GM23248 (cell line): ENCODE measurements around the gene RAB30. TPM values are rescaled to one million over a fixed set of nuclear protein-coding genes. Genes with fewer than 3 reads are reported as not detected.

Experiments used
- DNase-seq: peaks from one replicate; pipeline ENCODE4 v3.0.0-alpha.2; 2015
- H2AFZ ChIP-seq: fragments of 200-600 bp; sonication (generic); 2 replicates; pipeline ENCODE4 v1.6.1; 2016; ENCODE audit warnings: antibody characterized with exemption
- H3F3A ChIP-seq: fragments of 200-600 bp; sonication (generic); 2 replicates; pipeline ENCODE4 v1.6.1; 2016; ENCODE audit warnings: mild to moderate bottlenecking, antibody characterized with exemption, mixed run types; ENCODE audit not compliant: insufficient read depth
- H3K27ac ChIP-seq: fragments of 200-600 bp; sonication (generic); 2 replicates; pipeline ENCODE4 v1.5.1; 2016; ENCODE audit warnings: mild to moderate bottlenecking
- H3K27me3 ChIP-seq: fragments of 200-600 bp; sonication (generic); replicated peaks from 2 replicates; pipeline ENCODE4 v1.6.1; 2016; ENCODE audit warnings: mild to moderate bottlenecking; ENCODE audit not compliant: insufficient read depth
- H3K36me3 ChIP-seq: fragments of 200-600 bp; sonication (generic); 2 replicates; pipeline ENCODE4 v1.6.1; 2016; ENCODE audit warnings: low read depth, mild to moderate bottlenecking
- H3K4me1 ChIP-seq: fragments of 200-600 bp; sonication (generic); 2 replicates; pipeline ENCODE4 v1.6.1; 2016; ENCODE audit warnings: mild to moderate bottlenecking; ENCODE audit not compliant: insufficient read depth
- H3K4me2 ChIP-seq: fragments of 200-600 bp; sonication (generic); one replicate; pipeline ENCODE4 v1.6.1; 2016; ENCODE audit warnings: mild to moderate bottlenecking; ENCODE audit not compliant: unreplicated experiment
- H3K4me3 ChIP-seq: fragments of 200-600 bp; sonication (generic); 2 replicates; pipeline ENCODE4 v1.5.1; 2016; ENCODE audit warnings: mild to moderate bottlenecking
- H3K79me2 ChIP-seq: fragments of 200-600 bp; sonication (generic); 2 replicates; pipeline ENCODE4 v1.6.1; 2016; ENCODE audit warnings: mild to moderate bottlenecking; ENCODE audit not compliant: insufficient read depth
- H3K9ac ChIP-seq: fragments of 200-600 bp; sonication (generic); 2 replicates; pipeline ENCODE4 v1.6.1; 2016; ENCODE audit warnings: mild to moderate bottlenecking
- H3K9me2 ChIP-seq: fragments of 200-600 bp; sonication (generic); 2 replicates; pipeline ENCODE4 v1.6.1; 2016; ENCODE audit warnings: mixed run types, mild to moderate bottlenecking, moderate library complexity; ENCODE audit not compliant: insufficient read depth
- H3K9me3 ChIP-seq: fragments of 200-600 bp; sonication (generic); one replicate; pipeline ENCODE4 v1.6.1; 2017; ENCODE audit warnings: low read depth
- H4K20me1 ChIP-seq: fragments of 200-600 bp; sonication (generic); 2 replicates; pipeline ENCODE4 v1.6.0; 2016; ENCODE audit not compliant: insufficient read depth
- EZH2 ChIP-seq: fragments of 200-600 bp; sonication (generic); IDR thresholded peaks from 2 replicates; pipeline ENCODE4 v1.6.1; 2018; ENCODE audit warnings: antibody characterized with exemption, mild to moderate bottlenecking; ENCODE audit not compliant: insufficient read depth, poor library complexity, severe bottlenecking
- EZH2phosphoT487 ChIP-seq: fragments of 200-600 bp; sonication (generic); IDR thresholded peaks from 2 replicates; pipeline ENCODE4 v1.6.1; 2018; ENCODE audit warnings: antibody characterized with exemption, moderate library complexity, mild to moderate bottlenecking, low read depth; ENCODE audit not compliant: insufficient read depth
- WGBS, 2 experiments: methylation state at CpG; one replicate each; pipeline ENCODE4 v1.1.6; 2015 to 2017; ENCODE audit warnings: low lambda C conversion rate in 2 of 2, low coverage in 1 of 2; ENCODE audit errors: missing lambda C conversion rate in 2 of 2; 5-methylcytosine and 5-hydroxymethylcytosine counted together
- in situ Hi-C: fragments of 300-500 bp; cut with MboI; formaldehyde crosslinking; loops from 2 replicates; pipeline ENCODE4 v1.15.0; 2020
- polyA plus RNA-seq: library from polyadenylated mRNA; unstranded; fragments of >200 nt; fragmentation: Nextera tagmentation; extraction: Ambion mirVana; gene quantifications from 2 replicates; pipeline ENCODE4 v1.2.1, GENCODE V29; 2016
- total RNA-seq: library from RNA; depleted of rRNA; stranded (reverse); fragments of >200 nt; shearing (Covaris generic); gene quantifications from 2 replicates; pipeline ENCODE4 v1.2.3, GENCODE V29; 2014

The RAB30 gene
- total and polyA plus RNA-seq, 2 experiments from 2014 or later, result 10.6 to 14.0 TPM

DNA sequence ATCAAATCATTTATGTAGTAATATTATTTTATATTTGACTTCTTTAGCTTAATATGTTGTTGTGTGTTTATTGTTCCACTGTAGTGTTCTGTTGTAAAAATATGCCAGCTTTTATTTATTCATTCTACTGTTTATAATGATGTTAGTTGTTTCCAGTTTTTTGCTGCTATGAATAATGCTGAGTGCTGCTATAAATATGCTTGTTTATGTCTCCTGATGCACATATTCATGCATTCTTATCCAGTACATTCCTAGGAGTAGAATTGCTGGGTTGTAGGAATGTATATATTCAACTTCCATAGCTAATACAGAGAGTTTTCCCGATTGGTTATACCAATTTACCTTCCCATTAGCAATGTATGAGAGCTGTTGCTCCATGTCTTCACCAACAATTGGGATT, 33.5 kb upstream of the RAB30 start:
- H3K27ac ChIP-seq, result no peak overlapping the region
- TF ChIP-seq EZH2, result no peak
- TF ChIP-seq EZH2phosphoT487, result no peak
- H3K4me2 ChIP-seq, result no peak overlapping the region
- no peak overlapping the region for H2AFZ ChIP-seq
- no peaks in the 10 kb centered on the region for H3K4me1 ChIP-seq
- H3K9me2 ChIP-seq, result no peaks in the 10 kb centered on the region
- DNase-seq, result no peak
- WGBS, 2 experiments, result 91 to 96% methylated on average over 1 of the region's 1 CpG
- no peaks in the 10 kb centered on the region for H3K9me3 ChIP-seq
- H3K79me2 ChIP-seq, result no peaks in the 10 kb centered on the region
- no peaks in the 10 kb centered on the region for H3F3A ChIP-seq
- H4K20me1 ChIP-seq, result no peaks in the 10 kb centered on the region
- no peaks in the 10 kb centered on the region for H3K27me3 ChIP-seq
- H3K9ac ChIP-seq, result no peak overlapping the region
- no peaks in the 10 kb centered on the region for H3K36me3 ChIP-seq
- H3K4me3 ChIP-seq, result no peak overlapping the region
- in situ Hi-C loops, result no loop called here

DNA sequence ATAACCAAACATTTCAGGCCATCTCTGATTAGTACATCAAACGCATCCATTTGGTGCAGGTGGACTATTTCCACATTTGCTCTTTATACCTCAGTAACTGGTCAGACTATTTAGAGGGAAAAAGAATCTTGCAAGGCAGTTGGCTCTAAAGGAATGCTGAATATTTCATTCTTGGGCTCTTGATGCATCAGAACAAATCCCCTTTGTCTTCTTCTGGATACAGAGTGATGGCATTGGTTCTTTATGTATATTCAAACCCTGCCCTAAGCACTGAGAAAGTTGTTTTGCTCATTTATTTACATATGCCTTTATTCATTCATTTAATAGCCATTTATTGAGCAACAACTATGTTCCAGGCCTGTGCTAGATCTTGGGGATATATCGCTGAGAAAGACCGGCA, 31.1 kb upstream of the RAB30 start:
- Histone ChIP-seq H3K27ac (no peak overlapping the region), H3K4me1 (no peaks in the 10 kb centered on the region), H3K79me2 (no peaks in the 10 kb centered on the region), H2AFZ (no peak overlapping the region), H3F3A (no peaks in the 10 kb centered on the region), H3K36me3 (no peaks in the 10 kb centered on the region), H3K27me3 (no peaks in the 10 kb centered on the region), H3K9me2 (no peaks in the 10 kb centered on the region), H4K20me1 (no peaks in the 10 kb centered on the region), H3K9me3 (no peaks in the 10 kb centered on the region), H3K9ac (no peak overlapping the region), H3K4me3 (no peak overlapping the region), H3K4me2 (no peak overlapping the region)
- no peak for DNase-seq
- WGBS, 2 experiments, result 85 to 86% methylated on average over 3 of the region's 3 CpGs
- in situ Hi-C loops, result no loop called here
- TF ChIP-seq EZH2 (no peak), EZH2phosphoT487 (no peak)

DNA sequence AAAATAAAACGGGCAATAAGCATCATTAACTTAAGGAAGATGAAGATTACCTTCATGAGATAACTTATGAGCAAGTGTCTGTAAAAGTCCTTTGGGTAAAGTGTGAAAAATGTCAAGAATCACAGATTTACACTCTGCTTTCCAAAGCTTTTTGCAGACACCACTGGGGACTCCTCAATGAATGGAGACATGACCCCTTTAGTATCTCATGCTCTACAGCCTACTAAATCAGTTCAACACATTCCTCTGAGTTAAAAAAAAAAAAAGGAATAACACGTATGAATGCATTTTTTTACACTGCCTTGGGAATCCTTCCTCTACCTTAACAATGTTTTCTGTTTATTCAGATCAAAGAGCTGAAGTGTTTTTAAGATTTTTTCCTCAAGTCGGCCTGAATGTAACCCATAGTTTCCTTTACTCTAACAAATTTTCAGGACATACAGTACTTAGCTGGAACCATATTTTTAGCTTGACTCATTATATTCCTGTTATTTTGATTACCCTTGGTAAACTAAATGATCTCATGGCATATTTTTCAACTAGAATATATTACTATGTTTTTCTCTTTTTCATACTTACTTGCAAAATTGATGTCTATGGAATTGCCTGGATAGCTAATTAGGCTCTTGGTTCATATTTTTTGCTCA, 25.9 kb upstream of the RAB30 start:
- Histone ChIP-seq H3F3A (no peaks in the 10 kb centered on the region), H3K27me3 (no peaks in the 10 kb centered on the region), H4K20me1 (no peaks in the 10 kb centered on the region), H3K9ac (no peak overlapping the region), H3K36me3 (no peaks in the 10 kb centered on the region), H3K79me2 (no peaks in the 10 kb centered on the region), H3K4me1 (0 out of 2 replicates have a peak, but pooled peaks cover 3% of the 10 kb centered on the region), H3K9me3 (no peaks in the 10 kb centered on the region), H3K27ac (no peak overlapping the region), H3K4me3 (no peak overlapping the region), H2AFZ (no peak overlapping the region), H3K4me2 (no peak overlapping the region), H3K9me2 (no peaks in the 10 kb centered on the region)
- 71 to 74% methylated on average over 3 of the region's 3 CpGs for WGBS, 2 experiments
- peak; percentile 9 for DNase-seq
- TF ChIP-seq EZH2 (no peak), EZH2phosphoT487 (no peak)
- in situ Hi-C loops, result no loop called here

DNA sequence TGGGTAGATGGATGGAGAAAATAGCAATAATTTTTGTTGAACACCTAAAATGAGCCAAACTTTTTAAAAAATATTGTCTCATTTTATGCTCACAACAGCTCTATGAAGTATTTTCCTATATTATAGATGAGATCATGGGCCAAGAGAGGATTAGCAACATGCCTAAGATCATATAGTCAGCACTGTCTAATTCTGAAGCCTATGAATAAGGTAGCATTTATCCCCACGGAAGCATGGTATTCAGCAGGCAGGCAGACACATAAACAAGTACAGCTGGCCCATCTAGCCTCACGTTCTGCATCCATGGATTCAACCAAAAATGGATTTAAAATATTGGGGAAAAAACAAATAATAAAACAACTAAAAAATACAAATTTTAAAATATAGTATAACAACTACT, 21.9 kb upstream of the RAB30 start:
- H3K27me3 ChIP-seq, result no peaks in the 10 kb centered on the region
- H3F3A ChIP-seq, result no peaks in the 10 kb centered on the region
- no peak overlapping the region for H3K27ac ChIP-seq
- no peak overlapping the region for H2AFZ ChIP-seq
- 30 to 35% methylated on average over 2 of the region's 2 CpGs for WGBS, 2 experiments
- H4K20me1 ChIP-seq, result no peaks in the 10 kb centered on the region
- H3K9me3 ChIP-seq, result no peaks in the 10 kb centered on the region
- no peak overlapping the region for H3K4me3 ChIP-seq
- no peaks in the 10 kb centered on the region for H3K9me2 ChIP-seq
- in situ Hi-C loops, result no loop called here
- H3K9ac ChIP-seq, result no peak overlapping the region
- no peaks in the 10 kb centered on the region for H3K36me3 ChIP-seq
- no peaks in the 10 kb centered on the region for H3K79me2 ChIP-seq
- no peak for TF ChIP-seq EZH2phosphoT487
- no peak for TF ChIP-seq EZH2
- no peak for DNase-seq
- 0 out of 2 replicates have a peak, but pooled peaks cover 3% of the 10 kb centered on the region for H3K4me1 ChIP-seq
- no peak overlapping the region for H3K4me2 ChIP-seq
